GM12864 (cell line): ENCODE data around the gene FAM124A.

Experiments
- DNase-seq: peaks from one replicate; pipeline ENCODE4 v3.0.0-alpha.2; 2011; ENCODE audit warnings: low read depth
- H3K4me3 ChIP-seq: 2 replicates; pipeline ENCODE4 v1.5.1; 2011; ENCODE audit warnings: mild to moderate bottlenecking, low read depth, low read length, control low read depth
- CTCF ChIP-seq: IDR thresholded peaks from 2 replicates; pipeline ENCODE4 v1.5.1; 2011; ENCODE audit warnings: low read depth, mild to moderate bottlenecking, moderate library complexity, low read length, control low read depth, inconsistent platforms; ENCODE audit errors: missing control alignments

The FAM124A gene

GRCh38 chr13:51202477-51203046 lies 19.6 kb upstream of the FAM124A start:
- no peak for DNase-seq
- TF ChIP-seq CTCF: no peak
- no peak overlapping the region for H3K4me3 ChIP-seq

- DNase-seq: no peak
- H3K4me3 ChIP-seq: no peak overlapping the region
- no peak for TF ChIP-seq CTCF
These were observed 15.6 kb upstream of the FAM124A start for GRCh38 chr13:51206584-51206983.

- no peak for TF ChIP-seq CTCF
- H3K4me3 ChIP-seq: no peak overlapping the region
- no peak for DNase-seq
These were observed 14.3 kb upstream of the FAM124A start for GRCh38 chr13:51207881-51208280.

- no peak overlapping the region for H3K4me3 ChIP-seq
- no peak for TF ChIP-seq CTCF
- DNase-seq: no peak
These were observed 13.5 kb upstream of the FAM124A start for GRCh38 chr13:51208716-51209115.

GRCh38 chr13:51211910-51212309 lies 10.3 kb upstream of the FAM124A start:
- no peak for DNase-seq
- TF ChIP-seq CTCF: no peak
- H3K4me3 ChIP-seq: no peak overlapping the region

- H3K4me3 ChIP-seq: no peak overlapping the region
- TF ChIP-seq CTCF: no peak
- no peak for DNase-seq
These were observed 9.4 kb upstream of the FAM124A start for GRCh38 chr13:51212758-51213157.

GRCh38 chr13:51213173-51213728 lies 8.9 kb upstream of the FAM124A start:
- H3K4me3 ChIP-seq: no peak overlapping the region
- TF ChIP-seq CTCF: no peak
- DNase-seq: no peak
